CD14-positive monocyte (primary cell): ENCODE measurements around the gene DPP10. TPM values are rescaled to one million over a fixed set of nuclear protein-coding genes. Genes with fewer than 3 reads are reported as not detected.

Experiments
- DNase-seq, 3 donors: peaks; one replicate each; pipeline ENCODE4 v3.0.0-alpha.2; 2011 to 2022
- H2AFZ ChIP-seq: 2 replicates; pipeline ENCODE4 v1.6.0; 2012; ENCODE audit warnings: mild to moderate bottlenecking, low read depth, low read length, inconsistent platforms; ENCODE audit not compliant: insufficient read depth, poor library complexity, severe bottlenecking
- H3K27ac ChIP-seq, 2 donors: 1 replicate in 1 of 2; 2 replicates in 1 of 2; pipeline ENCODE4 v1.5.1; 2012 to 2013; ENCODE audit warnings: low read length in 2 of 2, control low read depth in 1 of 2, inconsistent platforms in 1 of 2, low read depth in 1 of 2, mild to moderate bottlenecking in 1 of 2
- H3K27me3 ChIP-seq, 2 donors: one replicate each; pipeline versions ENCODE4 v1.6.0 to v1.6.1; 2011 to 2013; ENCODE audit warnings: low read length in 2 of 2; ENCODE audit not compliant: control insufficient read depth in 2 of 2, insufficient read depth in 2 of 2
- H3K36me3 ChIP-seq, 2 donors: replicated peaks in 1 of 2; 1 replicate in 1 of 2; 2 replicates in 1 of 2; pipeline versions ENCODE4 v1.5.1 to v1.6.1; 2012 to 2013; ENCODE audit warnings: low read length in 2 of 2, control low read depth in 1 of 2, inconsistent platforms in 1 of 2, mild to moderate bottlenecking in 1 of 2; ENCODE audit not compliant: insufficient read depth in 2 of 2, control insufficient read depth in 1 of 2
- H3K4me1 ChIP-seq, 2 donors: 1 replicate in 1 of 2; 2 replicates in 1 of 2; pipeline versions ENCODE4 v1.5.1 to v1.6.1; 2012 to 2013; ENCODE audit warnings: low read length in 2 of 2, control low read depth in 1 of 2, inconsistent platforms in 1 of 2, mild to moderate bottlenecking in 1 of 2, moderate library complexity in 1 of 2; ENCODE audit not compliant: insufficient read depth in 2 of 2, control insufficient read depth in 1 of 2
- H3K4me2 ChIP-seq: replicated peaks from 2 replicates; pipeline ENCODE3; 2012; ENCODE audit warnings: low read length, moderate library complexity, mild to moderate bottlenecking; ENCODE audit not compliant: poor library complexity, severe bottlenecking; ENCODE audit errors: extremely low read depth
- H3K4me3 ChIP-seq, 3 experiments: fragments of 200-600 bp in 1 of 3; sonication (generic) in 1 of 3; replicated peaks in 1 of 3; 1 replicate in 2 of 3; 2 replicates in 1 of 3; pipeline ENCODE4 v1.5.1; 2011 to 2013; ENCODE audit warnings: low read length in 3 of 3, mild to moderate bottlenecking in 3 of 3, control low read depth in 2 of 3, low read depth in 2 of 3, inconsistent platforms in 1 of 3, moderate library complexity in 1 of 3
- H3K79me2 ChIP-seq: 2 replicates; pipeline ENCODE4 v1.6.0; 2012; ENCODE audit warnings: mild to moderate bottlenecking, control low read depth, inconsistent platforms, low read length, moderate library complexity; ENCODE audit not compliant: insufficient read depth
- H3K9ac ChIP-seq: 2 replicates; pipeline ENCODE4 v1.6.0; 2017; ENCODE audit warnings: low read length, mild to moderate bottlenecking; ENCODE audit not compliant: insufficient read depth, poor library complexity, severe bottlenecking
- H3K9me3 ChIP-seq, 2 donors: replicated peaks in 1 of 2; 1 replicate in 1 of 2; 2 replicates in 1 of 2; pipeline versions ENCODE4 v1.5.1 to v1.6.1; 2012 to 2013; ENCODE audit warnings: low read length in 2 of 2, control low read depth in 1 of 2; ENCODE audit not compliant: control insufficient read depth in 1 of 2, insufficient read depth in 1 of 2
- H4K20me1 ChIP-seq: 2 replicates; pipeline ENCODE4 v1.6.0; 2012; ENCODE audit warnings: mild to moderate bottlenecking, low read length, control low read depth, moderate library complexity; ENCODE audit not compliant: insufficient read depth
- H3K27ac Mint-ChIP-seq, 7 donors: one replicate each; pipeline ENCODE4 v1.8.0; 2020; ENCODE audit warnings: mild to moderate bottlenecking in 7 of 7, mixed read lengths in 7 of 7, moderate library complexity in 6 of 7, inconsistent platforms in 2 of 7
- H3K27me3 Mint-ChIP-seq, 3 donors: one replicate each; pipeline ENCODE4 v1.8.0; 2021 to 2022; ENCODE audit warnings: low read depth in 3 of 3, mild to moderate bottlenecking in 3 of 3, mixed read lengths in 3 of 3, moderate library complexity in 3 of 3, inconsistent platforms in 1 of 3
- H3K36me3 Mint-ChIP-seq, 2 donors: one replicate each; pipeline ENCODE4 v1.8.0; 2020; ENCODE audit warnings: mixed read lengths in 2 of 2, inconsistent platforms in 1 of 2, mild to moderate bottlenecking in 1 of 2
- H3K4me1 Mint-ChIP-seq: one replicate; pipeline ENCODE4 v1.8.0; 2020; ENCODE audit warnings: mild to moderate bottlenecking, mixed read lengths
- H3K4me3 Mint-ChIP-seq, 2 donors: one replicate each; pipeline ENCODE4 v1.8.0; 2020; ENCODE audit warnings: mild to moderate bottlenecking in 2 of 2, mixed read lengths in 2 of 2, moderate library complexity in 1 of 2
- H3K9me3 Mint-ChIP-seq, 7 donors: one replicate each; pipeline ENCODE4 v1.8.0; 2020 to 2022; ENCODE audit warnings: mixed read lengths in 7 of 7, mild to moderate bottlenecking in 6 of 7, moderate library complexity in 6 of 7, inconsistent platforms in 2 of 7
- WGBS: methylation state at CpG from one replicate; pipeline ENCODE4 v1.1.5; 2013; ENCODE audit warnings: missing lambda C conversion rate; ENCODE audit not compliant: insufficient coverage; 5-methylcytosine and 5-hydroxymethylcytosine counted together
- intact Hi-C, 2 donors: fragments of 100-400 bp; cut with micrococcal nuclease; formaldehyde crosslinking; loops; one replicate each; pipeline versions ENCODE4 v1.15.0 to v1.15.1; 2023
- polyA plus RNA-seq, 3 donors: library from polyadenylated mRNA; depleted of rRNA in 1 of 3; unstranded in 2 of 3; stranded (reverse) in 1 of 3; fragments of 300-500 nt in 2 of 3; fragments of >200 nt in 1 of 3; fragmentation: Illumina TruSeq in 2 of 3; gene quantifications; 1 replicate in 2 of 3; 2 replicates in 1 of 3; pipeline ENCODE4 v1.2.3, GENCODE V29; 2012 to 2021
- TF ChIP-seq, protein P1 (sequence below): fragments of 200-600 bp; IDR thresholded peaks from one replicate; pipeline ENCODE4 v1.8.0; 2022; ENCODE audit warnings: antibody characterized with exemption, mild to moderate bottlenecking

DPP10 gene
- polyA plus RNA-seq, 3 donors: not detected

DNA sequence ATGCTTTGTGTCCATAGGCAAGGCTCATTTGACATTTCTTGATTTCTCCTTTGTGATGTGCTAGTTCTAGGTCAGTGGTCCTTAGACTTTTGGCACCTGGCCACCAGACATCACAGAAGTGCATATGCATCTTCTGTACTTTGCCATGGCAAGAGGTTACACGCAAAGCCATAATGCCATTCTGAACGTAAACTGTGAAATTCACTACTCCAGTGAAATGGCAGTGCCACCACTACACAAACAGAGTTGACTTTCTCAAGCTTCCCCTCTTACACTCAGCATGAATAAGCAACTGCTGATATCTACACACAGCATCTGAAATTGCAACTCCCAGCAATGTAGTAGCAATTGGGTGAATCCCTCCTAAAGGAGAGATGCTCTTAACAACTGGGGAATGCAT lies 729.3 kb downstream of the DPP10 start:
- Mint-ChIP-seq H3K36me3 (no peaks in the 10 kb centered on the region), H3K27ac (no peak overlapping the region), H3K4me3 (no peak overlapping the region), H3K9me3 (peaks cover 0 to 4% (median 0%) of the 10 kb centered on the region in 7 donors), H3K4me1 (no peaks in the 10 kb centered on the region), H3K27me3 (peaks cover 0 to 4% (median 2%) of the 10 kb centered on the region in 3 donors)
- no peaks in the 10 kb centered on the region for H3K9me3 ChIP-seq
- H2AFZ ChIP-seq: no peak overlapping the region
- H3K9ac ChIP-seq: no peak overlapping the region
- 100% methylated on average over 2 of the region's 2 CpGs for WGBS
- no peaks in the 10 kb centered on the region for H3K36me3 ChIP-seq
- H3K4me1 ChIP-seq: no peaks in the 10 kb centered on the region
- intact Hi-C loops: no loop called here
- H3K27ac ChIP-seq: no peak overlapping the region
- H3K79me2 ChIP-seq: no peaks in the 10 kb centered on the region
- H3K27me3 ChIP-seq: no peaks in the 10 kb centered on the region
- no peak overlapping the region for H3K4me2 ChIP-seq
- H3K4me3 ChIP-seq: no peak overlapping the region
- TF ChIP-seq, protein P1, sequence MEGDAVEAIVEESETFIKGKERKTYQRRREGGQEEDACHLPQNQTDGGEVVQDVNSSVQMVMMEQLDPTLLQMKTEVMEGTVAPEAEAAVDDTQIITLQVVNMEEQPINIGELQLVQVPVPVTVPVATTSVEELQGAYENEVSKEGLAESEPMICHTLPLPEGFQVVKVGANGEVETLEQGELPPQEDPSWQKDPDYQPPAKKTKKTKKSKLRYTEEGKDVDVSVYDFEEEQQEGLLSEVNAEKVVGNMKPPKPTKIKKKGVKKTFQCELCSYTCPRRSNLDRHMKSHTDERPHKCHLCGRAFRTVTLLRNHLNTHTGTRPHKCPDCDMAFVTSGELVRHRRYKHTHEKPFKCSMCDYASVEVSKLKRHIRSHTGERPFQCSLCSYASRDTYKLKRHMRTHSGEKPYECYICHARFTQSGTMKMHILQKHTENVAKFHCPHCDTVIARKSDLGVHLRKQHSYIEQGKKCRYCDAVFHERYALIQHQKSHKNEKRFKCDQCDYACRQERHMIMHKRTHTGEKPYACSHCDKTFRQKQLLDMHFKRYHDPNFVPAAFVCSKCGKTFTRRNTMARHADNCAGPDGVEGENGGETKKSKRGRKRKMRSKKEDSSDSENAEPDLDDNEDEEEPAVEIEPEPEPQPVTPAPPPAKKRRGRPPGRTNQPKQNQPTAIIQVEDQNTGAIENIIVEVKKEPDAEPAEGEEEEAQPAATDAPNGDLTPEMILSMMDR: no peak
- H4K20me1 ChIP-seq: no peaks in the 10 kb centered on the region
- DNase-seq: no peak

DNA sequence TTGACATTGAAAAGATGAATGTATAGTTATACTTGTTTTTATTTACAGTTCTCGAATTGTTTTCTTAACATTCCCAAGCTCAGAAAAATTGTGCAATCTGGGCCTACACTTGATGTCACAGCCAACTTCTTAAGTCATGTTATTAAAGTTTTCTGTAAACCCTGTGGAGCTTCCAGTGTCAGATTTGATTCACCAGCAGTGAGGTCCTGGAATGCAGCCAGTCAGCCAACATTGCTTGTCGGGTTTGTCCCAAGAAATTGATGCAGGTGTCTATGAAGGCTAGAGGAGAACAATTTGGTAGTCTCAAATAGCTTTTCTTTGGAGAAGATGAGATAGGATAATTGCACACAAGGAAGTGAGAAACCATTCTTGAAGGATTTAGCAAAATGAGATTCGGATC lies 732.2 kb downstream of the DPP10 start:
- no CpG with 5 or more reads among the region's 3 CpGs for WGBS
- no peaks in the 10 kb centered on the region for H3K9me3 ChIP-seq
- H3K4me2 ChIP-seq: no peak overlapping the region
- H3K4me3 ChIP-seq: no peak overlapping the region
- no peaks in the 10 kb centered on the region for H4K20me1 ChIP-seq
- no peak overlapping the region for H3K4me3 Mint-ChIP-seq
- H3K27ac Mint-ChIP-seq: no peak overlapping the region
- H3K27me3 Mint-ChIP-seq: peaks cover 0 to 2% (median 0%) of the 10 kb centered on the region in 3 donors
- TF ChIP-seq, protein P1: no peak
- no peaks in the 10 kb centered on the region for H3K79me2 ChIP-seq
- H3K36me3 ChIP-seq: no peaks in the 10 kb centered on the region
- peaks cover 0 to 6% (median 0%) of the 10 kb centered on the region in 7 donors for H3K9me3 Mint-ChIP-seq
- no peak overlapping the region for H3K9ac ChIP-seq
- H2AFZ ChIP-seq: no peak overlapping the region
- no peaks in the 10 kb centered on the region for H3K4me1 ChIP-seq
- no peaks in the 10 kb centered on the region for H3K4me1 Mint-ChIP-seq
- no peaks in the 10 kb centered on the region for H3K36me3 Mint-ChIP-seq
- H3K27ac ChIP-seq: no peak overlapping the region
- intact Hi-C loops: no loop called here
- H3K27me3 ChIP-seq: no peaks in the 10 kb centered on the region
- DNase-seq: no peak
